ENCODE data around the gene RIMKLA.

Gene RIMKLA

DNA sequence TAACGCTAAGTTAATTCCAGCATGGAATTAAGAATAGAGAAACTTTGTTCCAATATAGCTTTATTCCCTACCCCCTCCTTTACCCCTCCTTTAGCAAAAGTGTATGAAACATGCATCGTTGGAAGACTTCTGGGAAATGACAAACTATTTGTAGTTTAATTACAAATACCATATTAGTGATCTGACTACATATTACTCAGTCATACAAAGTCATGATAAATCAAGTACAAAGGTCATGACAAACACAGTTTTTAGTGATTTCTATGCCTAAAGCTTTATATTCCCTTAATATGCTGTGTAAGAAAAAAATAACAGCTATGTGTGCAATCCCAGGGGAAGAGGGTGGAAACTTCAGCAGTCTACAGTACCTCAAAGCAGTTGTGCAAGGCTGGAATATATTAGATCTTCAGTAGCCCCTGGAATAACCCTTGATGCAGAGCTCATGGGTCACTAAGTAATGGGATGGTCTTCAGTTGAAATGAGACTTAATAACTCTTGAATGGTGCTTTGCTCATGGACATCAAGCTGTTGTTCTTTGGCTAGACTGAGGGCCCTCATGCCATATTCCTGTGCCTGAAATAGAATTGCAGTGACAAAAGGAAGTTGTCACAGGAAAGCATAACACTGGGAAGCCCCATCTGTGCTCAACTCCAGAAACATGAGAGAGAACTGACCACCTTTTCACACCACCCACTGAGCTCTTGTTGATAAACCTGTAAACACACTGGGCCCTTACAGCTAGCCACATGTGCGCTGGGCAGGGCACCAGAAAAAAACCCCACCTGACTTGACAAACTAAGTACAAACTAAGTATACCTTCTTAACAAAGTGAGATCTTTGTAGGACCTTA lies 49.9 kb downstream of the RIMKLA start:
- no peak for DNase-seq (ENCODE audit: low spot score)

GRCh38 chr1:42431514-42431913 lies 50.9 kb downstream of the RIMKLA start:
- DNase-seq (ENCODE audit: low spot score), result peak; percentile 10

DNA sequence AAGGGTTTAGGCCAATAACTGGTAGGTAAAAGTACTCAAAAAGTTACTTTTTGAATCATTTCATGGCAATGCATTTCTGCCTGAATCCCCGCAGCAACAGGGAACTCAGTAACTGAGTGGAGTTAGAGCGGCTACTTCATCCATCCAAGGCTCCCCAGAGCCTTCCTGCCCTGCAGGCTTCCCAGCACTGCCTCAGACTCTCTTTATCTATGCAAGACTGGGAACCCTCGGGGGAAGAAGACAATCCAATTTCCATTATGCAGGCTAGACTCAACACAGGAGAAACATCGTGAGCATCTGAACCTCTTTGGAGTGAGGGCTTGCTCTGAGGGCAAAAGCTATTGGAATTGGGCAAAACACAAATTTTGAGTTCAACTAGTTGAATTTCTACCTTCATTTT lies 52.1 kb downstream of the RIMKLA start:
- DNase-seq (ENCODE audit: low spot score), result no peak

GRCh38 chr1:42433369-42433768 lies 52.8 kb downstream of the RIMKLA start:
- no peak for DNase-seq (ENCODE audit: low spot score)

DNA sequence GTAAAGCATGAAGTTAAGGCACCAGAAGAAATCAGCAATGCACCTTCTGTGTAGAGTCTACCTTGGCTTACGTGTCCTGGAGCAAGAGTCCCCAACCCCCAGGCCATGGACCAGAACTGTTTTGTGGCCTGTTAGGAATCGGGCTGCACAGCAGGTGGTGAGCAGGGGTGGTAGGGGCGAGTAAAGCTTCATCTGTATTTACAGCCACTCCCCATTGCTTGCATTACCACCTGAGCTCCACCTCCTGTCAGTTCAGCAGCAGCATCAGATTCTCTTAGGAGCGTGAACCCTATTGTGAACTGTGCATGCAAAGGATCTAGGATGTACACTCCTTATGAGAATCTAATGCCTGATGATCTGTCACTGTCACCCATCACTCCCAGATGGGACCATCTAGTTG lies 53.7 kb downstream of the RIMKLA start:
- DNase-seq (ENCODE audit: low spot score), result no peak

GRCh38 chr1:42439940-42440339 lies 59.3 kb downstream of the RIMKLA start:
- DNase-seq (ENCODE audit: low spot score), result no peak

DNA sequence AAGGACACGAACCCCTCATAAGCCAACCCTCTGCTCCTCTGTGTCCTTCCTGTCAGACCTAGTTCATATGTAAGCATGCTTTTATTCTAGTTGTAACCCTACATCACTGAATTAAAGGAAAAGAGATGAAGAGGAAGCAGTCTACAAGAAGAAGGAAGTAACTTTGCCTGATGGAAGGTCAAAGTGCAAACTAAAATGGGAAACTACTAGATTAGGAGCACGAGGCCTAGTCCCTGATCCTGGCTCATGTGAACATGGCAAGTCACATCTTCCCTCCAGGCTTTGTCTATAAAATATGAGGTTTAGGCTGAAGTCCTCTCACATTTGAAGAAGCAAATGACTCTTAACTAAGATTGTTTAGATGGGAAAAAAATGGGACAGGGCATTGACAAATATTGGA lies 62.1 kb downstream of the RIMKLA start:
- no peak for DNase-seq (ENCODE audit: low spot score)

- DNase-seq (ENCODE audit: low spot score), result no peak
Measured at GRCh38 chr1:42449256-42449655, 68.7 kb downstream of the RIMKLA start.

- no peak for DNase-seq (ENCODE audit: low spot score)
Measured at GRCh38 chr1:42450061-42450460, 69.5 kb downstream of the RIMKLA start.

GRCh38 chr1:42453386-42453785 lies 72.8 kb downstream of the RIMKLA start:
- DNase-seq (ENCODE audit: low spot score), result no peak

- DNase-seq (ENCODE audit: low spot score), result no peak
Measured at GRCh38 chr1:42454403-42454802, 73.8 kb downstream of the RIMKLA start.

GRCh38 chr1:42456010-42456753 lies 75.6 kb downstream of the RIMKLA start, which contains the start of the genes PPCS and ZMYND12:
Gene PPCS, plus strand, starts transcription at chr1:42456543. Its CDS starts 23 bp downstream, at chr1:42456566.
Gene ZMYND12, minus strand, starts transcription at chr1:42456022. Its CDS starts 25 bp downstream, at chr1:42455997.
- peak; percentile 85 for DNase-seq (ENCODE audit: low spot score)

DNA sequence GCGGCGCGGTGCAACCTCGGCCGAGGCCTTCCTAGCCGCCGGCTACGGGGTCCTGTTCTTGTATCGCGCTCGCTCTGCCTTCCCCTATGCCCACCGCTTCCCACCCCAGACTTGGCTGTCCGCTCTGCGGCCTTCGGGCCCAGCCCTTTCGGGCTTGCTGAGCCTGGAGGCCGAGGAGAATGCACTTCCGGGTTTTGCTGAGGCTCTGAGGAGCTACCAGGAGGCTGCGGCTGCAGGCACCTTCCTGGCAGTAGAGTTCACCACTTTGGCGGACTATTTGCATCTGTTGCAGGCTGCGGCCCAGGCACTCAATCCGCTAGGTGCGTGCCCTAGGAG lies 76.1 kb downstream of the RIMKLA start:
- peak; percentile 69 for DNase-seq (ENCODE audit: low spot score)

DNA sequence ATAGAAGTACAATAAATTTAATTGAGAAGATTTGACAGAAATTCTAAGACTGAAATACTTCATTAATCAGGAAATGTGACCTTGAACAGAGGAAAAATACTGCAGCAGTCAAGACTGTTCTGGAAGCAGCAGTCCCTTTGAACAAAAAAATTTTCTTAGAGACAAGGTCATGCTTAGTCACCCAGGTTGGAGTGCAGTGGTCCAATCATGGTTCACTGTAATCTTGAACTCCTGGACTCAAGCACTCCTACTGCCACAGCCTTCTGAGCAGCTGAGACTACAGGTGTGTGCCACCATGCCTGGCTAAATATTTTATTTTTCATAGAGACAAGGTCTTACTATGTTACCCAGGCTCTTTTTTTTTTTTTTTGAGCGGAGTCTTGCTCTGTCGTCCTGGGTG lies 80.6 kb downstream of the RIMKLA start:
- no peak for DNase-seq (ENCODE audit: low spot score)

DNA sequence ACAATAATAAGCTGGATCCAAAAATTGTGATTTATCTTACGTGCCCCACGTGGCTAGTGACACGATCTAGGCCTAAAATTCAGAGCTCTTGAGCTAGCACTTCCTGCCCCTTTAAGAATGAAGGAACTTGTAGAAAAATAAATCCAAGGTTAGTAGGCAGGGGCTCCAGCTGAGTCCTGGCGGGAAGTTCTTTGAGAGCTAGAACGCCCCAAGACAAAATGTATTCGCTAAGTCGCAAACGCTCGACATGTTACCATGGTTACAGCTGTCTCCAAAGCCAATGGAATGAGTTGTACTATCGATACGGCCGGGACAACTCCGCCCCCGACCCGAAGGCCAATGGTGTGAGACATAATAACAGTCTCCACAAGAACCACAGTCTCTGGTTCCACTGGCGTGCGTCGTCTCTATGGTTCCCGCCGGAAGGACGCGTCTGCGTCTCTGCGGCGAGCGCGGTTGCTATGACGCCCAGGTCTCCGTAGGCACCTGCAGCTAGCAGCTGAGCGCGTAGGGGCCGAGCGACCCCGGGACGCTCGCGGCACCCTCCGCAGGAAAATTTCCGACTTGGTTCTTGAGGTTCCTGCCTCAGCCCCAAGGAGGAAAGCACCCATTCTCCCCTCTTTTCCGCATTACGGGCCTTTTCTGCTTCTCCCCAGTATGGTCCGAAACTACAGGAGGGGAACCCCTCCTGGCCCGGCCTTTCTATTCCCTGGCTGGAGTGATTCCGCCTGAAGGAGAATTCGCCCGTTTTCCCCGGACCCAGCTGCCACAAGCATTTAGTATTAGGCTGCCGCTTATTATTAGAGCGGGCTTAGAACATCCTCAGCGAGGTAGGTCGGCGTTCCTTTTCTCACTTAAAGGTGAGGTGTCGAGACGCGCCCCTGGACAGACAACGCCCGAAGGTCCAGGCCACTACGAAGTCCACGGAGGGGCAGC lies 82.5 kb downstream of the RIMKLA start, which contains the start of gene CCDC30:
TSS of gene CCDC30 (plus strand) at position 459 of the 936 bp plus-strand sequence. CDS start 17,266 bp downstream, outside the sequence.
- peak; percentile 95 for DNase-seq (ENCODE audit: low spot score)

- DNase-seq (ENCODE audit: low spot score), result no peak
Measured at GRCh38 chr1:42463921-42464320, 83.3 kb downstream of the RIMKLA start.

- no peak for DNase-seq (ENCODE audit: low spot score)
Measured at GRCh38 chr1:42466030-42466429, 85.4 kb downstream of the RIMKLA start.

DNA sequence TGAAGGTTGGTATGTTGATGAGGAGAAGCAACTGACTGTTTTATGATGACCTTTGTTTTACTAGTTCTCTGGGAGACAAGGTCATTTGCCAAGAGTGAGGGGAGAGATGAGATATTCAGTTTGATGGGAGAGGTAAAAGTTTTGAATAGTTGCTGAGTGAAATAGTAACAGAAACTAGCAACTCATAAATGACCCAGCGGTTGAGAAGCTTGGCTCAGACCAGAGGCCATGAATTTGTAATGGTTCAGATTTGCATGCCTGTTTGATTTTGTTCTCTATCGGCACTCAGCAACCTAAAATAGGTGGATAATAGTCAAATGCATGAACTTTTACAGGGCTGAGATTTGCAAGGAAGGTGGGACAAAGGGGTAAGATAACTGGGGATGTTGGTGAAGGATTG lies 89.1 kb downstream of the RIMKLA start:
- DNase-seq (ENCODE audit: low spot score), result no peak
